Upper lobe of left lung (tissue), 6 donors: ENCODE data around the gene TNMD. TPM values are rescaled to one million over a fixed set of nuclear protein-coding genes. Genes with fewer than 3 reads are reported as not detected.

ENCODE experiments used
- ATAC-seq, 2 donors: fragments of 200-7000 bp; cut with Tn5 transposase; one replicate each; pipeline ENCODE4 v1.9.1; 2022; ENCODE audit warnings: mild to moderate bottlenecking in 2 of 2, moderate library complexity in 2 of 2; ENCODE audit not compliant: low FRiP score in 2 of 2
- DNase-seq, 2 donors: peaks; one replicate each; pipeline ENCODE4 v3.0.0-alpha.2; 2019 to 2020
- H3K27ac ChIP-seq, 4 donors: fragments of 200-600 bp; sonication (generic); one replicate each; pipeline ENCODE4 v1.5.1; 2016 to 2019
- H3K27me3 ChIP-seq, 4 donors: fragments of 200-600 bp; sonication (generic); one replicate each; pipeline ENCODE4 v1.5.1; 2017 to 2019
- H3K36me3 ChIP-seq, 4 donors: fragments of 200-600 bp; sonication (generic); one replicate each; pipeline ENCODE4 v1.5.1; 2016 to 2019
- H3K4me1 ChIP-seq, 4 donors: fragments of 200-600 bp; sonication (generic); one replicate each; pipeline ENCODE4 v1.5.1; 2018 to 2019
- H3K4me3 ChIP-seq, 4 donors: fragments of 200-600 bp; sonication (generic); one replicate each; pipeline ENCODE4 v1.5.1; 2017 to 2019; ENCODE audit warnings: mild to moderate bottlenecking in 2 of 4, moderate library complexity in 1 of 4
- H3K9me3 ChIP-seq, 4 donors: fragments of 200-600 bp; sonication (generic); one replicate each; pipeline ENCODE4 v1.5.1; 2018 to 2019
- EP300 ChIP-seq, 4 donors: sonication (generic); formaldehyde crosslinking; IDR thresholded peaks; one replicate each; pipeline ENCODE4 v1.5.1; 2017; ENCODE audit warnings: antibody characterized with exemption in 4 of 4, control low read depth in 2 of 4
- POLR2A ChIP-seq, 4 donors: fragments of 450-650 bp; IDR thresholded peaks; one replicate each; pipeline ENCODE4 v1.5.1; 2016 to 2017; ENCODE audit warnings: antibody characterized with exemption in 4 of 4, mild to moderate bottlenecking in 2 of 4
- POLR2AphosphoS5 ChIP-seq, 2 donors: sonication (generic); formaldehyde crosslinking; IDR thresholded peaks; one replicate each; pipeline ENCODE4 v1.5.1; 2017; ENCODE audit warnings: antibody characterized with exemption in 2 of 2
- WGBS, 2 donors: methylation state at CpG; one replicate each; pipeline ENCODE4 v1.1.5; 2017 to 2018; 5-methylcytosine and 5-hydroxymethylcytosine counted together
- total RNA-seq, 6 donors: library from RNA; depleted of rRNA in 4 of 6; stranded (reverse); fragments of >200 nt in 4 of 6; gene quantifications; one replicate each; pipeline versions ENCODE4 v1.1.0 to v1.2.1, GENCODE V29; 2016 to 2021
- TF ChIP-seq, protein P1 (sequence below), 6 experiments: fragments of 450-650 bp in 4 of 6; fragments of 200-600 bp in 2 of 6; sonication (generic) in 2 of 6; IDR thresholded peaks; one replicate each; pipeline ENCODE4 v1.5.1; 2016 to 2019; ENCODE audit warnings: antibody characterized with exemption in 6 of 6
- donor health status: DM: no; HTN: no; CAD: no; lungs with moderate emphysema.
- donor health status: DM: no; HTN: yes; CAD: no; lungs with severe emphysema.

TNMD gene
- total RNA-seq, 6 donors from 2014 or later, result not detected

DNA sequence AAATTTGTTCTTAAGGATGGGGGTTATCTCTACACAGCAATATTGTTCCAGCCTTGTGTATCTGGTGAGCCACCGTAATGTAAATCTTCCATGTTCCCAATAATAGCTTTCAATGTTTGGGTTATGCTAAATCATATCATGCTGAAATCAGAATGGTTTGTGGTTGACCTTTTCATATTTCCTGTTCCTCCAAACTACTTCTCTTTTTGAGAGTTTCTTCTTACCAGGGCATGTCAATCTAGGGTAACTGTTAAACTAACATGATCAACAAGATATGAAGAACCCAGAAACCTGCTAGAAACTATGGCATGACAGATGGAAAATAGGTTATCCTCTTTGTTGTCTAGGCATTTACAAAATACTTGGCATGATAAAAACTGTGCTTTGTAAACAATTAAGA, 22.0 kb downstream of the TNMD start:
- H3K27ac ChIP-seq, result no peak overlapping the region
- H3K36me3 ChIP-seq, result no peaks in the 10 kb centered on the region
- DNase-seq (no peak), ATAC-seq (no peak)
- H3K4me1 ChIP-seq, result no peaks in the 10 kb centered on the region
- 24 to 52% methylated on average over 1 of the region's 1 CpG for WGBS, 2 donors
- H3K27me3 ChIP-seq, result no peaks in the 10 kb centered on the region
- no peaks in the 10 kb centered on the region for H3K9me3 ChIP-seq
- no peak overlapping the region for H3K4me3 ChIP-seq
- TF ChIP-seq POLR2A (IDR thresholded peaks at IDR 0.05), result no peak
- TF ChIP-seq, protein P1, sequence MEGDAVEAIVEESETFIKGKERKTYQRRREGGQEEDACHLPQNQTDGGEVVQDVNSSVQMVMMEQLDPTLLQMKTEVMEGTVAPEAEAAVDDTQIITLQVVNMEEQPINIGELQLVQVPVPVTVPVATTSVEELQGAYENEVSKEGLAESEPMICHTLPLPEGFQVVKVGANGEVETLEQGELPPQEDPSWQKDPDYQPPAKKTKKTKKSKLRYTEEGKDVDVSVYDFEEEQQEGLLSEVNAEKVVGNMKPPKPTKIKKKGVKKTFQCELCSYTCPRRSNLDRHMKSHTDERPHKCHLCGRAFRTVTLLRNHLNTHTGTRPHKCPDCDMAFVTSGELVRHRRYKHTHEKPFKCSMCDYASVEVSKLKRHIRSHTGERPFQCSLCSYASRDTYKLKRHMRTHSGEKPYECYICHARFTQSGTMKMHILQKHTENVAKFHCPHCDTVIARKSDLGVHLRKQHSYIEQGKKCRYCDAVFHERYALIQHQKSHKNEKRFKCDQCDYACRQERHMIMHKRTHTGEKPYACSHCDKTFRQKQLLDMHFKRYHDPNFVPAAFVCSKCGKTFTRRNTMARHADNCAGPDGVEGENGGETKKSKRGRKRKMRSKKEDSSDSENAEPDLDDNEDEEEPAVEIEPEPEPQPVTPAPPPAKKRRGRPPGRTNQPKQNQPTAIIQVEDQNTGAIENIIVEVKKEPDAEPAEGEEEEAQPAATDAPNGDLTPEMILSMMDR (IDR thresholded peaks at IDR 0.05), result no peak
- no peak for TF ChIP-seq EP300 (IDR thresholded peaks at IDR 0.05)
- no peak for TF ChIP-seq POLR2AphosphoS5 (IDR thresholded peaks at IDR 0.05)

DNA sequence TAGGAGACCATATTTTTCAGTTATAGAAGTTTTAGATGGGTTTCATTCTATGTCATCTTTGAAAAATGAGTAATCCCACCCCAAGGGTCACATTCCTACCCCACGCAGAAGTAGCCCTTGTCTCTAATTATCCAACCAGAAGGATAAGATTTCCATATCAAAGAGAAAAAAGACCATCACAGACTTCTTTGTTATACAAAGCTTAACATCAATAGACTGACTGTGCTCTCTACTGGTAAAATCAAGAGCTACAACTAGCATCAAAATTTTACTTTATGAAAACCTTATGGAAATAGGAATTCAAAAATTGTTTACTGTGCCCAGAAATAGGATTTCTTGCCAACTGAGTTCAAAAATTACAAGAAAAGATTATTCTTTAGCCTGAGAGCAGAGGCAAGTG, 24.9 kb downstream of the TNMD start:
- Histone ChIP-seq H3K36me3 (no peaks in the 10 kb centered on the region), H3K9me3 (no peaks in the 10 kb centered on the region), H3K27ac (no peak overlapping the region), H3K4me3 (no peak overlapping the region), H3K27me3 (no peaks in the 10 kb centered on the region), H3K4me1 (peaks cover 0 to under 1% (median 0%) of the 10 kb centered on the region in 4 donors)
- ATAC-seq (no peak), DNase-seq (no peak)
- no peak for TF ChIP-seq EP300 (IDR thresholded peaks at IDR 0.05)
- TF ChIP-seq, protein P1 (IDR thresholded peaks at IDR 0.05), result no peak
- TF ChIP-seq POLR2A (IDR thresholded peaks at IDR 0.05), result no peak
- no peak for TF ChIP-seq POLR2AphosphoS5 (IDR thresholded peaks at IDR 0.05)
- 0 to 16% methylated on average over 1 of the region's 1 CpG for WGBS, 2 donors

DNA sequence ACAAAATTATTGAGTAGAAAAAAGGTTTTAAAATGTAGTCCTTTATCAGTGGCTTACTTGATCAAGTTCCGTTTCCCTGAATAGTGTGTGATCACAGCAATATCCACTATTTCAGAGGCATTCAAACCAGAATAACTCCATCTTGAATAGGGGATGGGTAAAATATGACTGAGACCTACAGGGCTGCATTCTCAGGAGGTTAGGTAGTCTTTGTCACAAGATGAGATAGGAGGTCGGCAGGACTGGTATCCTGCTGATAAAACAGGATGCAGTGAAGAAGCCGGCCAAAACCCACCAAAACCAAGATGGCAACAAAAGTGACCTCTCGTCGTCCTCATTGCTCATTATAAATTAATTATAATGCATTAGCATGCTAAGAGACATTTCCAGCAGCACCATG, 27.2 kb downstream of the TNMD start:
- 73 to 83% methylated on average over 5 of the region's 5 CpGs for WGBS, 2 donors
- H3K27me3 ChIP-seq, result no peaks in the 10 kb centered on the region
- H3K9me3 ChIP-seq, result no peaks in the 10 kb centered on the region
- H3K4me3 ChIP-seq, result no peak overlapping the region
- no peak for ATAC-seq
- H3K27ac ChIP-seq, result no peak overlapping the region
- TF ChIP-seq, protein P1 (IDR thresholded peaks at IDR 0.05), result no peak
- DNase-seq, result no peak
- peaks cover 0 to 3% (median 0%) of the 10 kb centered on the region in 4 donors for H3K4me1 ChIP-seq
- H3K36me3 ChIP-seq, result no peaks in the 10 kb centered on the region

DNA sequence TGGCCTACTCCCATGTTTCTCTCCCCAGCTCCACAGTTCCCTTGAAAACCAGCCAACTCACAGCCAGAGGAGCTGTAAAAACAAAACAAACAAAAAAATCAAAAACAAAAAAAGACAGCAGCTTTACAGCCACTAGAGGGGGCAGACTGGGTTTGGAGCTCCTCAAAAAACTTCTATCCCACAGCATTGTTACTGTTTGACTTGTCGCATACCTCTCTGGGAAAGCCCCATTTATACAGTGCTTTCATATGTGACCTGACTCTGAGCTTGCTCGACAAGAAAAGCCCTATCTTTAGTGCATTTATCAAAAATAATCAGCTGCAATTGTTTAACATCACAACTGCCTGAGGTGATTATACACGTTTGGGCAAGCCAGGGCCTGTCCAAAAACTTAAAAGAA, 30.3 kb downstream of the TNMD start:
- Histone ChIP-seq H3K36me3 (no peaks in the 10 kb centered on the region), H3K9me3 (no peaks in the 10 kb centered on the region), H3K27ac (no peak overlapping the region), H3K27me3 (no peaks in the 10 kb centered on the region), H3K4me1 (peaks cover 0 to 3% (median 0%) of the 10 kb centered on the region in 4 donors), H3K4me3 (no peak overlapping the region)
- WGBS, 2 donors, result 15 to 24% methylated on average over 3 of the region's 3 CpGs
- peak in 1 of 2 donors; percentile 48 for ATAC-seq
- DNase-seq, result no peak
- TF ChIP-seq, protein P1 (IDR thresholded peaks at IDR 0.05), result peak in 4 of 6 experiments; percentile 12 to 19 (median 16)
- no peak for TF ChIP-seq POLR2A (IDR thresholded peaks at IDR 0.05)
- no peak for TF ChIP-seq POLR2AphosphoS5 (IDR thresholded peaks at IDR 0.05)

DNA sequence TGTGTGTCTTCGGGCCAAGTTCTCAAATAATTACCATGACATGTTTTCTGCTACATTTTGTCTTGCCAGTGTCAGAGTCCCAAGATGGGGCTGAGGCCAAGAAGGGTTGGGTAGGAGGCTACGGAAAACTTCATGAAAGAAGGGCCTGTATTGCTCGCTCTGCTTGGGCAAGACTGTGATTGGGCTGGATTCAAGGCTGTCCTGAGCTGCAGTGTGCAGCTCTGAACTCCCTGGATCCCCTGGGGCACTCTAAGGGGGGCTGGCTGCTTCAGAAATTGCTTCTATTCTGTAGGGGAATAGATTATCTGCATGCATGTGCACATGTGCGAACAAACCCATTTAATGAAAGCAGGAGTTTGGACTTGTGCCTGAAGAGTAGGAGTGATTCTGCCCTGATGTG, 38.3 kb downstream of the TNMD start:
- Histone ChIP-seq H3K4me3 (no peak overlapping the region), H3K4me1 (no peaks in the 10 kb centered on the region), H3K36me3 (no peaks in the 10 kb centered on the region), H3K9me3 (no peaks in the 10 kb centered on the region), H3K27ac (no peak overlapping the region), H3K27me3 (no peaks in the 10 kb centered on the region)
- ATAC-seq (no peak), DNase-seq (no peak)
- WGBS, 2 donors, result 81 to 83% methylated on average over 4 of the region's 4 CpGs
- no peak for TF ChIP-seq POLR2A (IDR thresholded peaks at IDR 0.05)
